ENCODE results near the gene THOC7.

The THOC7 gene

DNA sequence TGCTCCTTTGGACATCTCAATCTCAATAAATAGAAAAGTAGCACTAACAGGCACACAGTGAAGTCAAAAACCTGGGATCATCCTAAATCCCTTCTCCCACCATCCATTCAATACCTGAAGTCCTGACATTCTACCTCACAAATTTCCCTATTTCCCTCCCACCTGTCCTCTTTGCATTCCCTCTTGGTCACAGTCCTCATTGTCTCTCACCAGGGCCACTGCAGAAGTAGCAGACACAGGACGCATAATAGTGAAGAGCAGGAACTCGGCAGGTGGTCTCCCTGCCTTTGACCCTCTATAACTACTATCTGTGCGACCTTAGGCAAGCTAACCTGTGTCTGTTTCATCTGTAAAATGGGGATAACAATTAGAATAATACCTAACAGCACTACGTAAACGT, 2.3 kb downstream of the THOC7 start:
- no peak for FAIRE-seq

DNA sequence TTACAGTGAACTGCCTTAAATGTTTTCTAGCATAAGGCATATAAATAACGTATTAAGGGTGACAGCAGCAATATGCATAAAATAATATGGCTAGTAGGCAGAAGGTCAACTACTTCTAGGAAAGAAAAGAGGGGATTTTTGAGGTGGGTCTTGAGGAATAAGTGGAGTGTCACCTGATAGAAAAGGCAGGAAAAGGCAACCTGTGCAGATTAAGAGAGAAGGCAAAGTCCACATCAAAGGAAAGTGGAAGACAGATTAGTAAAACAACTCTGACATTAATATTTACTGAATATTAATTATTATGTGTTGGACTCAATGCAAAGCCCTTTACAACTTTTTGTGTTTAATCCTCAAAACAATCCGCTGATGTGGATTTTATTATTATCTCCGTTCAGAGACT, 2.8 kb downstream of the THOC7 start:
- TF ChIP-seq POLR2A (IDR thresholded peaks at IDR 0.05; ENCODE audit: low read depth, low read length) (no peak), TAF1 (IDR thresholded peaks at IDR 0.05; ENCODE audit: borderline replicate concordance, low read depth, low read length) (no peak), POLR2AphosphoS5 (IDR thresholded peaks at IDR 0.05; ENCODE audit: low read depth, low read length) (no peak)
- FAIRE-seq (no peak), DNase-seq (ENCODE audit: insufficient read length) (no peak)

More for the DNA sequence above, 2.3 kb downstream of the THOC7 start:
- TF ChIP-seq TAF1 (IDR thresholded peaks at IDR 0.05; ENCODE audit: borderline replicate concordance, low read depth, low read length), result no peak
- peak; percentile 36; the same call in 1 of the 2 replicates for TF ChIP-seq POLR2AphosphoS5 (IDR thresholded peaks at IDR 0.05; ENCODE audit: low read depth, low read length)
- DNase-seq (ENCODE audit: insufficient read length), result no peak

DNA sequence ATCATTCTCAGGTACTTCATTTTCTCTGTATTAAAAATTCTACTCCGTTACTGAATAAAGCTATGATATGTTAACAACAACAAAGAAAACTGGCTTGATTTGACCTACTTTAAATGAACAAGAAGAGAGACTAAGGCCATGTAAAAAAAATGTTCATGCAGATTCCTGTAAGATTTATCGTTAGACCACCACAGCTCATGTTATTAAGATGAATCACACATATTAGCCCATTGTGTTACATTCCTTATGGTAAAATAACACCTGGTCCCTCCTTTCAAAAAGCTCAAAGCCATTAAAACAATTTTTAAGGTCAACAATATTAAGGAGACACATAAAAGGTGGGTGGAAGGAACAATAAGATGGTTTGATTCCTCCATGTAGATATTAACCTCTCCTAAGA, 6.3 kb downstream of the THOC7 start:
- DNase-seq (ENCODE audit: insufficient read length) (no peak), FAIRE-seq (no peak)

DNA sequence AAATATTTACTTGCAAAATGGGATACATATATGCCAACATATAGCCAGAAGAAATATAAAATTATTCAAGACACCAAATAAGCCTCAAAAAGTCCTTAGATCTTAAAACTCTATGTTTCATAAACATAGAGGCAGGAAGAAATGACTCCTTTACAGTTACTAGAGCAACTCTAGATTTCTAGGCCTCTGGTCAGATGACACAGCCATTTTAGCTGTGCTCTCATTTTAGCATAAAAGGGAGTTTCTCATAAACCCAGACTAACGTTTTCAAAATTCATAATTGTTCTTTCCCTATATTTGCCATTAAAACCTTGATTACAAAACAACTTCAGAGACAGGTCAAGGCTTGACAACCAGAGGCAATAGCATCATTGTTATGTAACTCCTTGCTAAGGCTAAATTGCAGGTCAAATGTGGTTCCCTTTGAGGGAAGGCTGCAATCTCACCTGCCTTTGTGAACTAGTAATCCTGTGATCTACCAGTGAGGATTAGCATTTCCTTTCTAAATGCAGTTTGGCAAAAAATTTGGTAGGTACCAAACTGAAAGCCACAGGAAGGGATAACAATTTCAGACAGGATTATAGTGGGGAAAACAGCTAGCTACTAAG, 8.2 kb downstream of the THOC7 start:
- no peak for DNase-seq (ENCODE audit: insufficient read length)
- FAIRE-seq, result peak; percentile 84
- TF ChIP-seq POLR2A (IDR thresholded peaks at IDR 0.05; ENCODE audit: low read depth, low read length) (no peak), TAF1 (IDR thresholded peaks at IDR 0.05; ENCODE audit: borderline replicate concordance, low read depth, low read length) (no peak), POLR2AphosphoS5 (IDR thresholded peaks at IDR 0.05; ENCODE audit: low read depth, low read length) (no peak)

More for the DNA sequence above, 6.3 kb downstream of the THOC7 start:
- TF ChIP-seq POLR2AphosphoS5 (IDR thresholded peaks at IDR 0.05; ENCODE audit: low read depth, low read length) (no peak), POLR2A (IDR thresholded peaks at IDR 0.05; ENCODE audit: low read depth, low read length) (no peak), TAF1 (IDR thresholded peaks at IDR 0.05; ENCODE audit: borderline replicate concordance, low read depth, low read length) (no peak)

DNA sequence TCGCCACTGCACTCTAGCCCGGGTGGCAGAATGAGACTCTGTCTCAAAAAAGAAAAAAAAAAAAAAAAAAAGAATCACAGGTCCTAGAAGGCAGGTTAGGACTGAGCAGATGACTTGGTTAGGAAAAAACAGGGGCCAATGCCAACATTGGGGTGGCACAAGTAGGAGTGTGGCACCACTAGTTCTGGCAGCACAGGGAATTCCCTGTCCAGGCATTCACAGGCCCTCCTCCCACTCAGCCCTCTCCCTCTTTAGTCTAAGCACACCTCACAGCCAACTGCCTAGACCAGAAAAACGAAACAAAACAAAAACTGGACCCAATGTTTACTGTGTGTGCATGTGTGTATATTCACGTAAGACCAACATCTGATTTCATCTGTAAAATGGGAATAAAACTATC, 10.5 kb downstream of the THOC7 start:
- DNase-seq (ENCODE audit: insufficient read length), result no peak
- no peak for FAIRE-seq
- TF ChIP-seq POLR2AphosphoS5 (IDR thresholded peaks at IDR 0.05; ENCODE audit: low read depth, low read length), result no peak
- no peak for TF ChIP-seq TAF1 (IDR thresholded peaks at IDR 0.05; ENCODE audit: borderline replicate concordance, low read depth, low read length)
- no peak for TF ChIP-seq POLR2A (IDR thresholded peaks at IDR 0.05; ENCODE audit: low read depth, low read length)

- no peak for TF ChIP-seq TAF1 (IDR thresholded peaks at IDR 0.05; ENCODE audit: borderline replicate concordance, low read depth, low read length)
- no peak for TF ChIP-seq POLR2AphosphoS5 (IDR thresholded peaks at IDR 0.05; ENCODE audit: low read depth, low read length)
- no peak for TF ChIP-seq POLR2A (IDR thresholded peaks at IDR 0.05; ENCODE audit: low read depth, low read length)
- no peak for FAIRE-seq
Measured at GRCh38 chr3:63851287-63851686, 12.3 kb downstream of the THOC7 start.

DNA sequence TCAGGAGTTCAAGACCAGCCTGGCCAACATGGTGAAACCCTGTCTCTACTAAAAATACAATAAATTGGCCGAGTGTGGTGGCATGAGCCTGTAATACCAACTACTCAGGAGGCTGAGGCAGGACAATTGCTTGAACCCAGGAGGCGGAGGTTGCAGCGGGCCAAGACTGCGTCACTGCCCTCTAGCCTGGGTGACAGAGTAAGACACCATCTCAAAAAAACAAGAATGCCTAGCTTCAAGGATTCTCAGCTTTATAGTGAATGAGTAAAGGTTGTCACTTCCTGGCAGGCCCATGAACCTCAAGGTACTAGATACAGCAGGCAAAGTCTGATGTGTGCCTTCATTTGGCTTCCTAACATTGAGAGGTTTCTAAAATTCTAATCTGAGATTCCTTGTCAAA, 14.4 kb downstream of the THOC7 start:
- FAIRE-seq, result no peak
- TF ChIP-seq POLR2A (IDR thresholded peaks at IDR 0.05; ENCODE audit: low read depth, low read length), result no peak
- no peak for TF ChIP-seq POLR2AphosphoS5 (IDR thresholded peaks at IDR 0.05; ENCODE audit: low read depth, low read length)
- no peak for TF ChIP-seq TAF1 (IDR thresholded peaks at IDR 0.05; ENCODE audit: borderline replicate concordance, low read depth, low read length)

More at GRCh38 chr3:63851287-63851686, 12.3 kb downstream of the THOC7 start:
- DNase-seq (ENCODE audit: insufficient read length), result no peak

DNA sequence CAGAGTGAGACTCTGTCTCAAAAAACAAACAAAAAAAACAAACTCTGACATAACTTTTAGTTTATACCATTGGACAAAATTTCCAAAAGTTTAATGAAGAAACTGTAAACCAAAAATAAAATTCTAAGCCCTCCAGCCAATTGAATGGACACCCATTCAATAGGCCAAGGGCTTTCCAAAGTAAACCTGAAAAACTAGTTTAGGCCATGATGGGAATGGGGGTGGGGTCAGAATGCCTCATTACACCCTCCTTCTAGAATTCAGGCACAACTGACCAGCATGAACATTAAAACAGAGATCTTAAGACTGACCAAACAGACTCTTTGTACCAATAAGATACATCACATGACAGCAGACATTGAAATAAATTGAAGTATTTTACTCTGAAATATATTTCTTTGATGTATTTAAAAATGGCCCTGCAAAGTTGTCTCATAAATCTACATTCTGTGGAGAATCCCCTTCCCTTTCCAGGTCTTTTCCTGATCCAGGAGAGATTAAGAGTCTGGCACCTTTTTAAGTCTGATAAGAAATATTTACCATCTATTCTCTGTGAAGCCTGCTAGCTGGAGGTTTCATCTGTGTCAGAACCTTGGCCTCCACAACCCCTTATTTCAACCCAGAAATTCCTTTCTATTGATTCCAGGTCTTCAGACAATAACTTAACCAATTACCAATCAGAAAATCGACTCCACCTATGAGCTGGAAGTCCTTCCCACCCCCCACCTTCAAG, 15.7 kb downstream of the THOC7 start:
- TF ChIP-seq POLR2A (IDR thresholded peaks at IDR 0.05; ENCODE audit: low read depth, low read length) (no peak), POLR2AphosphoS5 (IDR thresholded peaks at IDR 0.05; ENCODE audit: low read depth, low read length) (no peak), TAF1 (IDR thresholded peaks at IDR 0.05; ENCODE audit: borderline replicate concordance, low read depth, low read length) (no peak)
- no peak for DNase-seq (ENCODE audit: insufficient read length)
- FAIRE-seq, result no peak

More for the DNA sequence above, 14.4 kb downstream of the THOC7 start:
- DNase-seq (ENCODE audit: insufficient read length), result no peak

DNA sequence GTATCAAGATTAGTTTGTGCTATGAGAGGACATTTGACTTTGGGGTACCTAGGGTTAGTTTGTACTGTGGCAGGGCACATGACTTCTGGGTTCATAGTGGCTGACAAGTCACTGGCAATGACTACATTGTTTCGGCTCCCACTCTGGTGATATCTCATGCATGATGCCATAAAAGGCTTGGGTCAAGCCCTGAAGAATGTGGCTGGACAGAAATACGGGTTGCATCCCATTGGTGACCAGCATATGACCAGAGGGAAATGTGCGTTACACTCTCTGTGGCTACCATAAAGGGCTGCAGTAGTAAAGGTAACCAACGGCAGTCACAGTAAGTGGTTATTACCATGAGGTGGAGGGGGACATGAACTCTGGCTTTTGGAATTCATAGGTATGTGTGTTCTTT, 18.4 kb downstream of the THOC7 start:
- TF ChIP-seq POLR2AphosphoS5 (IDR thresholded peaks at IDR 0.05; ENCODE audit: low read depth, low read length), result no peak
- TF ChIP-seq POLR2A (IDR thresholded peaks at IDR 0.05; ENCODE audit: low read depth, low read length), result no peak
- no peak for TF ChIP-seq TAF1 (IDR thresholded peaks at IDR 0.05; ENCODE audit: borderline replicate concordance, low read depth, low read length)
- DNase-seq (ENCODE audit: insufficient read length) (no peak), FAIRE-seq (no peak)

- no peak for TF ChIP-seq TAF1 (IDR thresholded peaks at IDR 0.05; ENCODE audit: borderline replicate concordance, low read depth, low read length)
- TF ChIP-seq POLR2A (IDR thresholded peaks at IDR 0.05; ENCODE audit: low read depth, low read length), result no peak
- no peak for TF ChIP-seq POLR2AphosphoS5 (IDR thresholded peaks at IDR 0.05; ENCODE audit: low read depth, low read length)
- DNase-seq (ENCODE audit: insufficient read length), result no peak
- no peak for FAIRE-seq
Measured at GRCh38 chr3:63842127-63842526, 21.5 kb downstream of the THOC7 start.

DNA sequence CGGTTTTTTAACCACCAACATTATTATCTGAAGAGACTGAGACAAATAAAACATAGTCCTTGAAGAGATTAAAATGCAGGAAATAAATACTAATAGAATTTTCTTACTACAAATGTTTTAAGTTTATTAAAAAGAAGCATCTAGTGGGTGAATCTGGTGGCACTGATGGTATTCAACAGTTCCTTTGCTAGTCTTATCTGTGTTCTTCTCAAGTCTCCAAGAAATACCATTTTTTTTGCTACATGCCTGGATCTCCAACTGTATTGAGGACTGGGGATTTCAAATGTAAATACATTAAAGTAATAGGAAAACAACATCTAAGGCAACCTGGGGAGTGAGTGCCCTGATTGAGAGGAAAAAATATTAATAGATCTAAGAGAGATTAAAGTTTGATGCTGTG, 21.9 kb downstream of the THOC7 start:
- FAIRE-seq (no peak), DNase-seq (ENCODE audit: insufficient read length) (no peak)
- TF ChIP-seq TAF1 (IDR thresholded peaks at IDR 0.05; ENCODE audit: borderline replicate concordance, low read depth, low read length), result no peak
- no peak for TF ChIP-seq POLR2A (IDR thresholded peaks at IDR 0.05; ENCODE audit: low read depth, low read length)

DNA sequence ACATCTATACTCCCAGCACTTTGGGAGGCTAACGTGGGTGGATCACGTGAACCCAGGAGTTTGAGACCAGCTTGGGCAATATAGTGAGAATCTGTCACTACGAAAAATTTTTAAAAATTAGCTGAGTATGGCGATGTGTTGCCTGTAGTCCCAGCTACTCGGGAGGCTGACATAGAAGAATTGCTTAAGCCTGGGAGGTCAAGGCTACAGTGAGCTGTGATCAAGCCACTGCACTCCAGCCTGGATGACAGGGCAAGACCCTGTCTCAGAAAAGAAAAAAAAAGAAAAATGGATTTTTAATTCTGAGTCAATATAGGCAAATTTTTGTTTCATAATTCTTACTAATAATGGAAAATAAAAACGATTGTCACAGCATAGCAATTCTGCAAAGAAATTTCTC, 31.2 kb downstream of the THOC7 start:
- DNase-seq (ENCODE audit: insufficient read length) (no peak), FAIRE-seq (no peak)
- no peak for TF ChIP-seq POLR2AphosphoS5 (IDR thresholded peaks at IDR 0.05; ENCODE audit: low read depth, low read length)
- no peak for TF ChIP-seq TAF1 (IDR thresholded peaks at IDR 0.05; ENCODE audit: borderline replicate concordance, low read depth, low read length)
- no peak for TF ChIP-seq POLR2A (IDR thresholded peaks at IDR 0.05; ENCODE audit: low read depth, low read length)

Data from GM12892 (cell line).